ENCODE data around the gene MRPL12. TPM values are rescaled to one million over a fixed set of nuclear protein-coding genes. Genes with fewer than 3 reads are reported as not detected.

The MRPL12 gene
- total and polyA plus RNA-seq, 2 donors (not counting 1 experiment from before 2014, with no cell fraction given): 23.8 to 25.6 TPM

DNA sequence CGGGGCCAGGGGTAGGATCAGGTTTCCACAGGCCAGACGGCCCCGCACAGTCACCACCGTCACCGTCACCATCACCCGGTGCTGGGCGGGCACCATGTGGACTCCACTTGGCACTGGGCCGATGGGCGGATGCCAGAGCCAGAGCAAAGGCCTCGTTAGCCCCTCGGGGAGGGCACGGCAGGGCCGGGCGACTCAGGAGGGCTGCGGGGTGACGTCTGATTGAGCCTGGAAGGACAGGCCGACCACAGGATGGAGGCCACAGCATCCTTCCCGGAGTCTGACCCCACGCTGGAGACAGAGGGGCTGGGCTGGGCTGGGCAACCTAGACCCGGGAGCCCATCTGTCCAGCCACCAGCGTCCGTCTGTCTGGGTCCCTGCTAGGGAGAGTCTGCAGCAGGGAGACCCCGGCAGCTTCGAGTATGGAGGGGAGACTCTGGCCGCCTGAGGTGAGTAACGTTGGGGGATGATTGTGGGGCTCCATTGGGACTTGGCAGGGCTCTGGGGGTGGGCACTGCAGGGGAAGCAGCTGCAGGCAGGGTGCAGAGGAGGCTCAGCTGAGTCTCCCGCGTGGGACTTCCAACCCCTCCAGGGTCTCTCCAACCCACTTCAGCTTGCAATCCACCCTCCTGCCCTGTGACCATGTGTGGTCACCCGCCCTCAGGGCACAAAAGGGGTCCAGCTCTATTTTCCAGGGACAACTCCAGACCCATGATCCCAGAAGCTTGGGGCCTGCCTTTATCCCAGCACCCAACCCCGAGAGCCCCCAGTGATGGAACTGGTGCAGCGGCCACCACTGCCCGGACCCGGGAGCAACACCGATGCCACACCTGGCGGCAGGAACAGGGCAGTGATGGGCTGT lies 31.5 kb downstream of the MRPL12 start:
- DNase-seq (no peak), ATAC-seq (ENCODE audit: low read depth) (no peak)
- no peak overlapping the region for H3K27ac Mint-ChIP-seq
- H3K79me2 ChIP-seq (ENCODE audit: control insufficient read depth, insufficient read depth, low read length): no peaks in the 10 kb centered on the region
- H3K27me3 Mint-ChIP-seq: peaks cover 24% of the 10 kb centered on the region
- no peaks in the 10 kb centered on the region for H4K20me1 ChIP-seq (ENCODE audit: control insufficient read depth, insufficient read depth, low read length, poor library complexity, severe bottlenecking)
- ChIA-PET POLR2A (no interaction called here), CTCF (interaction anchor here (0.6 to 2.3 kb wide), 6 partner anchors 8 to 121 kb away, joined by 3 to 6 read pairs (median 3); partner anchors contain the start of gene MCRIP1)
- no peaks in the 10 kb centered on the region for H3K9me3 Mint-ChIP-seq (ENCODE audit: insufficient read depth)
- H3K36me3 ChIP-seq (replicated peaks in 1 of 2; ENCODE audit: control extremely low read depth in 1 of 2, control insufficient read depth in 1 of 2, extremely low read depth in 1 of 2, insufficient read depth in 2 of 2, low read length in 1 of 2): no peaks in the 10 kb centered on the region
- peaks cover 6 to 13% of the 10 kb centered on the region in 2 donors for H3K4me1 ChIP-seq (ENCODE audit: control insufficient read depth in 2 of 2, insufficient read depth in 2 of 2, low read length in 2 of 2)
- peaks cover 12% of the 10 kb centered on the region for H3K4me1 Mint-ChIP-seq
- H2AFZ ChIP-seq (ENCODE audit: insufficient read depth, low read depth, low read length, poor library complexity, severe bottlenecking): no peak overlapping the region
- H3K4me3 ChIP-seq (ENCODE audit: control extremely low read depth in 1 of 5, extremely low read depth in 1 of 5, insufficient read depth in 1 of 5, low read depth in 2 of 5, low read length in 4 of 5): no peak overlapping the region
- peaks cover 0 to 38% (median 4%) of the 10 kb centered on the region in 4 experiments for H3K27me3 ChIP-seq (replicated peaks in 1 of 4; ENCODE audit: control extremely low read depth in 1 of 4, control insufficient read depth in 3 of 4, insufficient read depth in 4 of 4, low read length in 3 of 4)
- TF ChIP-seq CTCF (IDR thresholded peaks at IDR 0.05) (no peak), EZH2 (IDR thresholded peaks at IDR 0.05; ENCODE audit: borderline replicate concordance, insufficient read depth, low read depth, low read length, poor library complexity, severe bottlenecking) (no peak)
- H3K27ac ChIP-seq (ENCODE audit: low read length in 2 of 2): no peak overlapping the region
- H3K4me2 ChIP-seq (replicated peaks; ENCODE audit: low read depth, low read length, poor library complexity, severe bottlenecking): peak overlapping the region; percentile 85
- H3K4me3 Mint-ChIP-seq: no peak overlapping the region
- intact Hi-C loops (cut with micrococcal nuclease): no loop called here
- H3K9ac ChIP-seq (ENCODE audit: low read length): no peak overlapping the region
- no peaks in the 10 kb centered on the region for H3K9me3 ChIP-seq (ENCODE audit: control extremely low read depth in 1 of 3, control insufficient read depth in 2 of 3, insufficient read depth in 1 of 3, low read length in 2 of 3)
- 83% methylated on average over 35 of the region's 35 CpGs for WGBS (ENCODE audit: insufficient coverage)

Data from B cell (primary cell).